Measurements from ENCODE around the gene RANBP1.

Gene RANBP1

DNA sequence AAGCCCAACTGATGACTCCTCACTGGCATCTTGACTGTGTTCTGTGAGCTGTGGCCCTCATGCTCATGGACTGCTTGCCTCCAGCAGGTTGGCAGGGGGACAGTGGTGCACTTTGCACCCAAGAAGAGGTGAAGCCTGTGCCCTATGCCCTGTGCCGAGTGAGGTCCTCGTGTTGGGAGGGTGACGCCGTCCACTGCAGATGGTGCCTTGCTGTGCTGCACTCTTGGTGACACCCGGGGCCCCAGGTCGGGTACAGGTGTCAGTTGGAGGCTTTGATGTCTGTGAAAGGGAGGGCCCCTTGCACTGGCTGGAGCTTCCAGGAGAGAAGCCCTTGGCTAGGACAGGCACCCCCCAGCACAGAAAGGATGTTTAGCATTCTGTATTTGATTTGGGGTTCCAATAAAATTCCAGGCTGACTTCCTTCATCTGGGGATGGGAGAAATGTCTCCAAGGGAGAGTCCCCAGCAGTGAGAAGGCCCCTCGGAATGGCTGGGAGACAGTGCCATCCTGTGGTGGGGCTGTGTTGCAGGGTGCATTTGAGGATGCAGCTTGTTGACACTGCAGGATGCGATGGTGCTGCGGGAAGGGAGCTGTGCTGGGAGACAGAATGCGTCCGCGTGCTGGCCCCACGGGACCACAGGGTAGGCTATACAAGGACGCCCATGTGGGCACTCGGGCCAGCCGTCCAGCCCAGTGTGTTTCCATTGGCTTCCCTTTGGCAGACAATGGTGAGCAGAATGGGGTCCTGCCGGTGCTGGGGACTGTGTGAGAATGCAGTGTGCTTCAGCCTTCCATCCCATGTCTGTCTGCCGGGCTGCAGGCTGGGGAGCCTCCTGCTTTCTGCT is 13.2 kb downstream of the RANBP1 start:
- Histone ChIP-seq H3K18ac (ENCODE audit: low read length) (no peak overlapping the region), H2BK5ac (ENCODE audit: low read length) (no peak overlapping the region), H3K79me1 (ENCODE audit: low read length) (peaks cover 3% of the 10 kb centered on the region), H2BK15ac (replicated peaks; ENCODE audit: low read depth) (no peak overlapping the region), H3K27ac (ENCODE audit: low read depth, low read length) (no peak overlapping the region), H3K36me3 (ENCODE audit: control insufficient read depth, insufficient read depth, low read length) (peaks cover 15% of the 10 kb centered on the region), H4K5ac (ENCODE audit: low read length) (no peak overlapping the region), H3K9ac (ENCODE audit: low read length) (no peak overlapping the region), H3K56ac (ENCODE audit: low read length) (no peak overlapping the region), H4K8ac (ENCODE audit: low read depth, low read length) (no peak overlapping the region), H3K4me2 (ENCODE audit: low read length) (no peak overlapping the region), H3K4me1 (ENCODE audit: control insufficient read depth, low read depth, low read length) (no peaks in the 10 kb centered on the region), H2BK120ac (ENCODE audit: low read depth, low read length) (no peak overlapping the region), H3K79me2 (ENCODE audit: control insufficient read depth, insufficient read depth, low read length) (peaks cover under 1% of the 10 kb centered on the region), H3K4me3 (ENCODE audit: low read length) (no peak overlapping the region), H3K4ac (ENCODE audit: low read depth, low read length) (no peak overlapping the region), H3K27me3 (ENCODE audit: insufficient read depth, low read length, poor library complexity) (no peaks in the 10 kb centered on the region), H3K23ac (ENCODE audit: low read length) (no peak overlapping the region), H2AK5ac (ENCODE audit: low read length) (no peak overlapping the region)
- no CpG with 5 or more reads among the region's 18 CpGs for WGBS (ENCODE audit: extremely low coverage, insufficient coverage, low lambda C conversion rate)
- DNase-seq = peak; percentile 61

DNA sequence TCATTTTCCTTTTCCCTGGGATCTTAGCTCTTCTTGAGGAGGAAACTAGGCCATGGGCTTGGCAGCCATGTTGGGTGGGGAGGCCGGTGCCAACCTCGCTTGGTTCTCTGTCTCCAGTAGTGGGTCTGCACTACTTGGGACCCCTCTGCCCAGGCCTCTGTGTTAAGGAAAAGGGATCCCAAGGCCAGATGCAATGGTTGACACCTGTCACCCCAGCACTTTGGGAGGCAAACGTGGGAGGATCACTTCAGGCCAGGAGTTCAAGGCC is 13.8 kb downstream of the RANBP1 start:
- no peak overlapping the region for H3K4ac ChIP-seq (ENCODE audit: low read depth, low read length)
- H3K56ac ChIP-seq (ENCODE audit: low read length) = no peak overlapping the region
- H3K79me1 ChIP-seq (ENCODE audit: low read length) = peaks cover 2% of the 10 kb centered on the region
- H3K4me1 ChIP-seq (ENCODE audit: control insufficient read depth, low read depth, low read length) = no peaks in the 10 kb centered on the region
- no peak overlapping the region for H3K4me2 ChIP-seq (ENCODE audit: low read length)
- no peak overlapping the region for H2BK15ac ChIP-seq (replicated peaks; ENCODE audit: low read depth)
- peaks cover 12% of the 10 kb centered on the region for H3K36me3 ChIP-seq (ENCODE audit: control insufficient read depth, insufficient read depth, low read length)
- H2BK120ac ChIP-seq (ENCODE audit: low read depth, low read length) = no peak overlapping the region
- H4K5ac ChIP-seq (ENCODE audit: low read length) = no peak overlapping the region
- no peak overlapping the region for H3K18ac ChIP-seq (ENCODE audit: low read length)
- no peak overlapping the region for H2BK5ac ChIP-seq (ENCODE audit: low read length)
- no peak overlapping the region for H4K8ac ChIP-seq (ENCODE audit: low read depth, low read length)
- H2AK5ac ChIP-seq (ENCODE audit: low read length) = no peak overlapping the region
- H3K27ac ChIP-seq (ENCODE audit: low read depth, low read length) = no peak overlapping the region
- WGBS (ENCODE audit: extremely low coverage, insufficient coverage, low lambda C conversion rate) = no CpG with 5 or more reads among the region's 3 CpGs
- H3K27me3 ChIP-seq (ENCODE audit: insufficient read depth, low read length, poor library complexity) = no peaks in the 10 kb centered on the region
- DNase-seq = no peak
- no peak overlapping the region for H3K4me3 ChIP-seq (ENCODE audit: low read length)
- no peaks in the 10 kb centered on the region for H3K79me2 ChIP-seq (ENCODE audit: control insufficient read depth, insufficient read depth, low read length)
- H3K23ac ChIP-seq (ENCODE audit: low read length) = no peak overlapping the region
- no peak overlapping the region for H3K9ac ChIP-seq (ENCODE audit: low read length)

DNA sequence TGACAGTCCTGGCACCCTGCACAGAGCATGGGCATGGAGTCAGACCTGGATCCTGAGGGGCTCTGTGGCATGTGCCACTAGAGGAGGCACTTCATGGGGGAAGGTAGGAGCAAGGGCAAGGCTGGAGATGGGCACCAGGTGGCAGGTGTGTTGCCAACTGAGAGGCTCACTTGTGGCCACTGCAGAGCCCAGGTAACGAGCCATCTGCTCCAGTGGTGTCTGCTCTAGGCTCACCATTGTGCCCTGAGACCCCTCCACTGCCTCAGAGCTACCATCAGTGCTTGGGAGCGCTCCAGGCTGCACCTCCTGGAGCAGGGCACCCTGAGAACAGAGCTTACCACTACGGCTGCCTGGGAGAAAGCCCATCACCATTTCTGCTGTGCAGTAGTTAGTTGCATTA is 14.4 kb downstream of the RANBP1 start:
- Histone ChIP-seq H3K23ac (ENCODE audit: low read length) (peak overlapping the region; percentile 6), H3K79me2 (ENCODE audit: control insufficient read depth, insufficient read depth, low read length) (no peaks in the 10 kb centered on the region), H3K4ac (ENCODE audit: low read depth, low read length) (no peak overlapping the region), H2BK5ac (ENCODE audit: low read length) (no peak overlapping the region), H4K8ac (ENCODE audit: low read depth, low read length) (no peak overlapping the region), H3K4me1 (ENCODE audit: control insufficient read depth, low read depth, low read length) (no peaks in the 10 kb centered on the region), H3K56ac (ENCODE audit: low read length) (no peak overlapping the region), H2BK15ac (replicated peaks; ENCODE audit: low read depth) (no peak overlapping the region), H3K18ac (ENCODE audit: low read length) (no peak overlapping the region), H2BK120ac (ENCODE audit: low read depth, low read length) (no peak overlapping the region), H3K27ac (ENCODE audit: low read depth, low read length) (no peak overlapping the region), H3K79me1 (ENCODE audit: low read length) (peaks cover 2% of the 10 kb centered on the region), H3K27me3 (ENCODE audit: insufficient read depth, low read length, poor library complexity) (no peaks in the 10 kb centered on the region), H3K4me3 (ENCODE audit: low read length) (no peak overlapping the region), H3K4me2 (ENCODE audit: low read length) (no peak overlapping the region), H3K36me3 (ENCODE audit: control insufficient read depth, insufficient read depth, low read length) (peaks cover 9% of the 10 kb centered on the region), H3K9ac (ENCODE audit: low read length) (no peak overlapping the region), H2AK5ac (ENCODE audit: low read length) (no peak overlapping the region), H4K5ac (ENCODE audit: low read length) (no peak overlapping the region)
- peak; percentile 32 for DNase-seq
- WGBS (ENCODE audit: extremely low coverage, insufficient coverage, low lambda C conversion rate) = no CpG with 5 or more reads among the region's 3 CpGs

DNA sequence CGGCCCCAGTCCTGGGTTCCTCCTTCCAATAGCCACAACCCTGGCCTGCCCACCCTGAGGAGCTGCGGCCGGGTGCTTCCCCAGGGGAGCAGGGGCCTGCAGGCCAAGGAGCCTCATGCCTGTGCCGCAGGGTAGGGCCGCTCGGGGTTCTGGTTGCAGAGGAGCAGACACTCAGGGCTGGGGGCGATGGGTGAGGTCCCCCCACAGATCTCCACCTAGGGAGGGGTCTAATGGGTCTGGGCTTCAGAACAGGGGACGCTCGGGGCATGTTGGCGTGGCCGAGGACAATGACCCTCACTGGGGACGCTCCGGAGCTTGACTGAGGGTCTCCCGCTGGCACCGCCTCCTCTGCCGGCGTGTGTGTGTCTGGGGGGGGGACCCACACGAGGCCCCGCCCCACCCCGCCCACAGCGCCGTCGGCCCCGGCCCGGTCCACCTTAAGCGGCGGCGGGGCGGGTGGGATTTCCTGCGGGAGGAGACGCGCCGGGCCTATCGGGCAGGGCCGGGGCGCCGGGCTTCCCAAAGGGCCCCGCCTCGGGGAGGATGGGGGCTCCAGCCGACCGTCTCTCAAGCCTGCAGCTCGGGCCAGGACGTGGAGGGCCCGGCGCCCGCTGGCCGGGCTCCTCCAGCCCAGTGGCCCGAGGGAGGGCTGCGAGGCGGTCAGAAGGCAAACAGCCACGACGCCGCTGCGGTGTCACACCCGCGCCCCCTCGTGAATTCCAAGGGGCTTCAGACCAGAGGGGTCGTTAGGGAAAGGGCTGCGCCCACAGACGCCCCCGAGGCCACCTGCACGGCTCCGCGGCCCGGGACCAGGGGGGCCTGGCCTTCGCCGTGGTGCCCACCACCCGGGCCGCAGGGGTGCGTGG is 15.1 kb downstream of the RANBP1 start:
- no peak overlapping the region for H4K5ac ChIP-seq (ENCODE audit: low read length)
- H3K56ac ChIP-seq (ENCODE audit: low read length) = peak overlapping the region; percentile 84
- H2BK5ac ChIP-seq (ENCODE audit: low read length) = no peak overlapping the region
- peak overlapping the region; percentile 29 for H2BK120ac ChIP-seq (ENCODE audit: low read depth, low read length)
- H3K23ac ChIP-seq (ENCODE audit: low read length) = peak overlapping the region; percentile 45
- no peak overlapping the region for H2BK15ac ChIP-seq (replicated peaks; ENCODE audit: low read depth)
- peak overlapping the region; percentile 88 for H3K9ac ChIP-seq (ENCODE audit: low read length)
- H3K4me2 ChIP-seq (ENCODE audit: low read length) = peak overlapping the region; percentile 91
- peak overlapping the region; percentile 69 for H3K4me3 ChIP-seq (ENCODE audit: low read length)
- H4K8ac ChIP-seq (ENCODE audit: low read depth, low read length) = no peak overlapping the region
- peak overlapping the region; percentile 66 for H3K4ac ChIP-seq (ENCODE audit: low read depth, low read length)
- no peaks in the 10 kb centered on the region for H3K27me3 ChIP-seq (ENCODE audit: insufficient read depth, low read length, poor library complexity)
- no CpG with 5 or more reads among the region's 70 CpGs for WGBS (ENCODE audit: extremely low coverage, insufficient coverage, low lambda C conversion rate)
- peaks cover 5% of the 10 kb centered on the region for H3K36me3 ChIP-seq (ENCODE audit: control insufficient read depth, insufficient read depth, low read length)
- no peaks in the 10 kb centered on the region for H3K79me2 ChIP-seq (ENCODE audit: control insufficient read depth, insufficient read depth, low read length)
- H3K27ac ChIP-seq (ENCODE audit: low read depth, low read length) = peak overlapping the region; percentile 46
- DNase-seq = peak; percentile 65
- H2AK5ac ChIP-seq (ENCODE audit: low read length) = no peak overlapping the region
- peaks cover 2% of the 10 kb centered on the region for H3K79me1 ChIP-seq (ENCODE audit: low read length)
- H3K18ac ChIP-seq (ENCODE audit: low read length) = peak overlapping the region; percentile 81
- no peaks in the 10 kb centered on the region for H3K4me1 ChIP-seq (ENCODE audit: control insufficient read depth, low read depth, low read length)

DNA sequence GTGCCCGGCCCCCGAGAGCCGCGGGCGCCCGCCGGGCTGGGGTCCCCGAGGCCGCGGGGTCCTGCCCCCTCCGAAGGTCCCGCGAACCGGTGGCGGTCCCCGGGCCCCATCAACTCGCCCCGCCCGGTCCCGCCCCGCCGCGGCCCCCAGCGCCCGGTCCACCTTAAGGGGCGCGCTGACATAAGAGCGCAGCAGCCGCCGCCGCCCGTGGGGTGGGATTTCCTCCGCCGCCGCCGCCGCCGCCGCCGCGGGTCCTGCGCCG is 15.6 kb downstream of the RANBP1 start, which contains the start of gene ZDHHC8:
ZDHHC8 (plus strand) TSS at position 208 of the 262 bp plus-strand sequence. CDS start 144 bp downstream, outside the sequence.
- Histone ChIP-seq H3K27me3 (ENCODE audit: insufficient read depth, low read length, poor library complexity) (no peaks in the 10 kb centered on the region), H3K56ac (ENCODE audit: low read length) (peak within 1 kb of the TSS; percentile 91), H3K27ac (ENCODE audit: low read depth, low read length) (peak within 1 kb of the TSS; percentile 46), H3K4me1 (ENCODE audit: control insufficient read depth, low read depth, low read length) (no peaks in the 10 kb centered on the region), H3K4me3 (ENCODE audit: low read length) (peak within 1 kb of the TSS; percentile 69), H4K5ac (ENCODE audit: low read length) (no peak within 1 kb of the TSS), H3K4ac (ENCODE audit: low read depth, low read length) (peak within 1 kb of the TSS; percentile 66), H3K23ac (ENCODE audit: low read length) (peak within 1 kb of the TSS; percentile 45), H2BK5ac (ENCODE audit: low read length) (no peak within 1 kb of the TSS), H3K79me2 (ENCODE audit: control insufficient read depth, insufficient read depth, low read length) (no peaks in the 10 kb centered on the region), H2AK5ac (ENCODE audit: low read length) (no peak within 1 kb of the TSS), H4K8ac (ENCODE audit: low read depth, low read length) (no peak within 1 kb of the TSS), H3K9ac (ENCODE audit: low read length) (peak within 1 kb of the TSS; percentile 88), H2BK120ac (ENCODE audit: low read depth, low read length) (peak within 1 kb of the TSS; percentile 29), H3K79me1 (ENCODE audit: low read length) (peaks cover 4% of the 10 kb centered on the region), H3K4me2 (ENCODE audit: low read length) (peak within 1 kb of the TSS; percentile 91), H3K18ac (ENCODE audit: low read length) (peak within 1 kb of the TSS; percentile 81), H3K36me3 (ENCODE audit: control insufficient read depth, insufficient read depth, low read length) (peaks cover 5% of the 10 kb centered on the region), H2BK15ac (replicated peaks; ENCODE audit: low read depth) (no peak within 1 kb of the TSS)
- DNase-seq = no peak
- WGBS (ENCODE audit: extremely low coverage, insufficient coverage, low lambda C conversion rate) = no CpG with 5 or more reads among the region's 43 CpGs
